GF-D8 (cell line): ENCODE measurements around the gene NPPB.
A peak's percentile ranks its signal among the peaks of the same experiment; 100 is the strongest.

Source experiments
- DNase-seq: peaks from one replicate; lab custom pipeline; 2025; lab: John Stamatoyannopoulos, UW

NPPB gene

GRCh38 chr1:11857164-11857851, 1.4 kb downstream of the NPPB start:
- no peak for DNase-seq

- no peak for DNase-seq
Observed at GRCh38 chr1:11856698-11857097, 2.0 kb downstream of the NPPB start.

GRCh38 chr1:11855430-11855829, 3.3 kb downstream of the NPPB start:
- DNase-seq = no peak

GRCh38 chr1:11854519-11854918, 4.2 kb downstream of the NPPB start:
- DNase-seq = no peak

- DNase-seq = peak; percentile 97
Observed at GRCh38 chr1:11851180-11851579, 7.6 kb downstream of the NPPB start.

GRCh38 chr1:11850156-11850555, 8.6 kb downstream of the NPPB start:
- DNase-seq = no peak

- DNase-seq = no peak
Observed at GRCh38 chr1:11848373-11848700, 10.4 kb downstream of the NPPB start.

GRCh38 chr1:11847667-11848372, 10.9 kb downstream of the NPPB start, which contains the start of gene NPPA:
TSS of gene NPPA (minus strand) at chr1:11847783. CDS start at chr1:11847684, 99 bp downstream.
- no peak for DNase-seq

- DNase-seq = no peak
Observed at GRCh38 chr1:11845641-11846335, 13.0 kb downstream of the NPPB start.

GRCh38 chr1:11842154-11843041, 16.3 kb downstream of the NPPB start:
- peak; percentile 91 for DNase-seq

- no peak for DNase-seq
Observed at GRCh38 chr1:11841245-11842153, 17.2 kb downstream of the NPPB start.

- no peak for DNase-seq
Observed at GRCh38 chr1:11839727-11840705, 18.7 kb downstream of the NPPB start.

- DNase-seq = peak; percentile 10
Observed at GRCh38 chr1:11838349-11839272, 20.1 kb downstream of the NPPB start.

- no peak for DNase-seq
Observed at GRCh38 chr1:11837767-11838348, 20.9 kb downstream of the NPPB start.

- no peak for DNase-seq
Observed at GRCh38 chr1:11836955-11837766, 21.6 kb downstream of the NPPB start.

GRCh38 chr1:11835441-11836225, 23.1 kb downstream of the NPPB start:
- DNase-seq = no peak

- DNase-seq = no peak
Observed at GRCh38 chr1:11833900-11834299, 24.8 kb downstream of the NPPB start.
